T-helper 1 cell treated with Interleukin-12 subunit alpha and Interleukin-12 subunit beta and Interleukin-4 antibody, amounts not matched to agents 30 ng/mL and 1 ng/mL, for 36 hours (primary cell): ENCODE measurements around the gene PRM2. TPM values are rescaled to one million over a fixed set of nuclear protein-coding genes. Genes with fewer than 3 reads are reported as not detected.
"Not testable (repeated sequence)": the region's sequence is repeated elsewhere in the genome, so short reads cannot be mapped to it uniquely, and the experiment has no call there.

Experiments used
- intact Hi-C: fragments of 100-400 bp; cut with micrococcal nuclease; formaldehyde crosslinking; loops from one replicate; pipeline ENCODE4 v1.15.1; 2024
- total RNA-seq: library from RNA; stranded (reverse); gene quantifications from 2 replicates; pipeline ENCODE4 v1.2.3, GENCODE V29; 2022

Gene PRM2
- total RNA-seq, 1 donor from 2014 or later: not detected

DNA sequence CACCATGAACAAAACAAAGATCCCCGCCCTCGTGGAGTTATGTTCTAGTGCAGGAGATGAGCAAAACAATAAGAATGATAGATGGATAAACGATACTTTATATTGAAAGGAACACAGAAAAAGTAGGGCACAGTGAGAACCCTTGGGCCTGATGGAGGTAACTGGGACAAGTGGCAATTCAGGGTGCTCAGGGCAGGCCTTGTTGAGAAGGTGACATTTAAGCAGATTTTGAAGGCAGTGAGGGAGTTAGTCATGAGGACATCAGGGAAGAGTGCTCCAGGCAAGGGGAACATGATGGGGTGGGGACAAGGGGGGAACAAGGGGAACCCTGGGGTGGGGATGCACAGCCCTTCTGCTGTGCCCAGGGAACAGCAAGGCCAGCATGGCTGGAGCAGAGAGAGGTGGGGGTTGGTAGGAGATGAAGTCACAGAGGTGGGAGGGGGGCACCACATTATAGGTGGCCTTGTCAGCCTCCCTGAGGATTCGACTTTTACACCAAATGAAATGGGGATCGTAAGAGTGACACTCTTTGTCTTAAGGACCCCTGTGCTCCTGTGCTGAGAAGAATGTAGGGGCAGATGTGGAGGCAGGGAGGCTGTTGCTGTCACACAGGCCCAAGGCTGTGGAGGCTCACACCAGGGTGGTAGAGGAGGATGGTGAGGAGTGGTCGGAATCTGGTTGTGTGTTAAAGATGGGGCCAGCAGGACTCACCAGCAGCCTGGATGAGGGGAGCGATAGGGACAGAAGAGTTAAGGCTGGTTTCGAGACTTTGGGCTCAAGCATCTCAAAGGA lies 14.0 kb upstream of the PRM2 start:
- intact Hi-C loops: no loop called here

DNA sequence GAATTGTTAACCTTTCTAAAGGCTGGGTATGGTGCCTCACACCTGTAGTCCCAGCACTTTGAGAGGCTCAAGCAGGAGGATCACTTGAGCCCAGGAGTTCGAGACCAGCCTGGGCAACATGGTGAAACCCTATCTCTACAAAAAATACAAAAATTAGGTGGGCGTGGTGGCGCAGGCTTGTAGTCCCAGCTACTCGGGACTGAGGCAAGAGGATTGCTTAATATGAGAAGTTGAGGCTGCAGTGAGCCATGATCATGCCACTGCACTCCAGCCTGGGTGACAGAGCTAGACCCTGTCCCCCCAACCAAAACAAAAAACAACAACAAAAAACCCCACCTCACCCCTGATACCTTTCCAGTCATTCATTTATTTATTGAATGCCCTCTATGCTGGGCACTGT lies 13.4 kb upstream of the PRM2 start:
- intact Hi-C loops: not testable (repeated sequence)

DNA sequence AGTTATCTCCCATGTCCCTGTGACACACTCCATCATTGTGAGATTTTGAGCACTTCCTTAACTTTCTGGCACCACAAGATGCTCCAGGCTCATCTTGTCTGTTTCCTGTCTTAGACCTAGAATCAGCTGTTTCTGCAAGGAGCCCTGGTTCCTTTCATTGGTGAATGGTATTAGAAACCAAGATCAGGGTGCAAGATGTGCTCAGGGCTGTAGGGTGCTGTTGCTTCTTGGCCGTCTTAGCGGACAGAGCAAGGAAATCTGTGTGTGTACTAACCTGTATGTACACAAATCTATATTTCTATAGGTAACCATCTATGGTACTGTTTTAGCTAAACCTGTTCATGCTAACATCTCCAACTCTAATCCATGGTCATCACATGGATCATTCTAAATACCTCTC lies 12.9 kb upstream of the PRM2 start:
- intact Hi-C loops: no loop called here

DNA sequence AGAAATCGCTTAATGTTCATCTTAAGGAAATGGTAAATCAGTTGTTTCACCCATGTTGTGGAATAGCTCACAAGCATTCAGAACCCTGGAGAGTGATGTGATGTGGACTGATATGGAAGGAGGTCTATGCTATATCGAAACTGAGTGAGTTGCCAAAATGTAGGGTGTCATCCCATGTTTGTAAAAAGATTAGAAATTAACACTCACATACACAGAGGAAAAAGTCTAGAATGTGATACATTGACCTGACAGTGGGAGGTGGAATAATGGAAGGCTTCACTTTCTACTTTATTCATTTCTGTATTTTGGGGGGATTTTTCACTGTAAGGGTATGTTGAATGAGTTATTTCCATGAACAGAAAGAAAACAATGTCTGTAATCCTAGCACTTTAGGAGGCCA lies 9.6 kb upstream of the PRM2 start:
- intact Hi-C loops: no loop called here

DNA sequence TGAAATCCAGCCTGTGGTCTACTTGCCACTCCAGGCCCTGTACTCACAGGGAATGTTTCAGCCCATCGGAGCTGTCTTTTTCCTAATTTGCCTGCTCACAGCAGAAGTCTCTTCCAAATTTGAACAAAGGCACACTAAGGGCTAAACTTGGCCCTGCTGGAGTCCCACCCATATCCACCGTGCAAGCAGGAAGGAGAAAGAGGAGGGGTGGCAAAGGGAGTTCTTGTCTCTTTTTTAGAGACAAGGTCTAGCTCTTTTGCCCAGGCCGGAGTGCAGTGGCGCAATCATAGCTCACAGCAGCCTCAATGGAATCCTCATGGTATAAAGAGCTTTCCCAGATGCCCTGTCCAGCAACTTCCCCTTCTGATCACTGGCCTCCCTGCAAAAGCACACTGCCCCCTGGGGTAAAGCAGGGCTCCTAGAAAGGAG lies 7.6 kb upstream of the PRM2 start:
- intact Hi-C loops: no loop called here

DNA sequence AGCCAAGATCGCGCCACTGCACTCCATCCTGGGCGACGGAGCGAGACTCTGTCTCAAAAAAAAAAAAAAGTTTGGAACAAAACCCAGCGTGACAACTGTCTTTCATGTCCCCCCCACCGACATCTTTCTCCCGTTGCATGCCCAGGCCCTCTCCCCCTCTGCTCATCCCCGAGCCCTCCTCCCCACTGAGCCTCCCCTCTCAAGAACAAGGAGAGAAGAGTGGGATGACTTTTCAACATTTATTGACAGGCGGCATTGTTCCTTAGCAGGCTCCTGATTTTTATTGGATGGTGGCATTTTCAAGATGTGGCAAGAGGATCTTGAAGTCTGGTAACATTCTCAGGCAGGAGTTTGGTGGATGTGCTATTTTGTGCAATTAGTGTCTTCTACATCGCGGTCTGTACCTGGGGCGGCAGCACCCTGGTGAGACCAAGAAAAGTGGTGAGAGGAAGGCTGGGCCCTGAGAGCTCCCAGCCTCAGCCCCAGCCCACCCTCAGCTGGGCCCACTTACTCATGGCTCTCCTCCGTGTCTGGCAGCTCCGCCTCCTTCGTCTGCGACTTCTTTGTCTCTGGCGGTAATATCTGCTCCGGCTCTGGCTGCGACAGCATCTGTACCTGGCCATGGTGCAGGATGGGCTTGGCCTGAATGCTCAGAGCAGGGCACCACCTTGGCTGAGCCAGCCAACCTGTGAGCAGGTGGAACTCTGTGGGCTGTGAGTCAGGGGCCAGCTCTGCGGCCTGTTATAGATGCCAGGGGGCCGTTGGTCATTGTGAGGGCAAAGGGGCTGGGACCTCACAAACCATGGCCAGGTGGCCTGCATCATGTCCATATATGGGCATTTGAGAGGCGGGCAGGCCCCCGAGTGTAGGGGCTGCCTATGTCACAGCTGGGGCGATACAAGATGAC lies 4.6 kb upstream of the PRM2 start, which contains the start of gene PRM1:
TSS of gene PRM1 (minus strand) at position 715 of the 907 bp plus-strand sequence. CDS start at position 623, 92 bp downstream.
- intact Hi-C loops: no loop called here

DNA sequence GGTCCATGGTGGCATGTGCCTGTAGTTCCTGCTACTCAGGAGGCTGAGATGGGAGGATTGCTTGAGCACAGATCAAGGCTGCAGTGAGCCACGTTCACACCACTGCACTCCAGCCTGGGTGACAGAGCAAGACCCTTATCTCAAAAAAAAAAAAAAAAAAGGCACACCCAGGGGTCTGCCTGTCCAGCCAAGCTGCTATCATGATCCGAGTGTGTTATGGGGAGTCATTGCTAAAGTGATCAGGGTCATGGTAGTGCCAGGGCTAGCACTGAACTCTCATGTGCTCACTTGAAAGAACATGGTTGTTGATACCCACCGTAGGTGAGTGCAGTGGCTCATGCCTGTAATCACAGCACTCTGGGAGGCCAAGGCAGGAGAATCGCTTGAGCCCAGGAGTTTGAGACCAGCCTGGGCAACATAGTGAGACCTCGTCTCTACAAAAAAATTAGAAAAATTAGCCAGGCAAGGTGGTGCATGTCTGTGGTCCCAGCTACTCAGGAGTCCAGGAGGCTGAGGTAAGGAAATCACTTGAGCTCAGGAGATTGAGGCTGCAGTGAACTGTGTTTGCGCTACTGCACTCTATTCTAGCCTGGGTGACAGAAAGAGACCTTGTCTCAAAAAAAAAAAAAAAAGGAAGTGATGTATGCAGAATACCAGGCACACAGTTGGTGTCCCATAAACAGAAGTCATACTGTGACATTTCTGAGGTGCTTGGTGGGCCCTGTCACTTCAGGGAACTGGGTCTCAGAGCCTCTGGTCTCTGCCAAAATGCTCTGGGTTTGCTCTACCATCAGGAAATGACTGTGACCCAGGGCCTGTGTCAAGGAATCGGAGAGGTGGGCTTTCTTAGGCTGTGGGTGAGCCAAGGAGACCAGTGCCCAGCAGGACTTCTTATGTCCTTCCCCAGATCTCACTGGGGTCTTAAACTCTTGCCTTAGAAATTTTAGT lies 2.7 kb upstream of the PRM2 start:
- intact Hi-C loops: no loop called here

DNA sequence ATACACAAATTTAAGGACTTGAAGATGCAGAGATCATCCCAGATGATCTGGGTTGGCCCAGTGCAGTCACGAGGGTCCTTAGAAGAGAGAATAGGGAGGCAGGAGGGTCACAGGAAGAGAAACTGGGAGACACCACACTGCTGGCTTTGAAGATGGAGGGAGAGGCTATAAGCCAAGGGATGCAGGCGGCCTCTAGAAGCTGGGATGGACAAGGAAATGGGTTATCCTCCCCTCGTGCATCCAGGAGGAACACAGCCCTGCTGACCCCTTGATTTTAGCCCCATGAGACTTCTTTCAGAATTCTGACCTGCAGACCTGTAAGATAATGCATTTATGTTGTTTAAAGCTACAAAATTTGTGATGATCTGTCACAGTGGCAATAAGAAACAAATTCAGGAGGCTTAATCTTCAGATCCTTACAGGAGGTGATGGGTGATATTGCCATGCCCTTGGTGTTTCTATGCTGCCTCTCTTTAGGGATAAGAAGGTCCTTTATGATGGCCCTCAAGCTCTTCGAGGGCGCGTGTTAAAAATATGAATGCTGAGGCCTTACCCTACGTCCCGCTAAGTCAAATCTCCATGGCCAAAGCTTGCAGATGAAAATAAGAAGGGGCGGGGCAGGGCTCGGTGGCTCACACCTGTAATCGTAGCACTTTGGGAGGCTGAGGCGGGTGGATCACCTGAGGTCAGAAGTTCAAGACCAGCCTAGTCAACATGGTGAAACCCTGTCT lies 1.5 kb upstream of the PRM2 start:
- intact Hi-C loops: no loop called here

DNA sequence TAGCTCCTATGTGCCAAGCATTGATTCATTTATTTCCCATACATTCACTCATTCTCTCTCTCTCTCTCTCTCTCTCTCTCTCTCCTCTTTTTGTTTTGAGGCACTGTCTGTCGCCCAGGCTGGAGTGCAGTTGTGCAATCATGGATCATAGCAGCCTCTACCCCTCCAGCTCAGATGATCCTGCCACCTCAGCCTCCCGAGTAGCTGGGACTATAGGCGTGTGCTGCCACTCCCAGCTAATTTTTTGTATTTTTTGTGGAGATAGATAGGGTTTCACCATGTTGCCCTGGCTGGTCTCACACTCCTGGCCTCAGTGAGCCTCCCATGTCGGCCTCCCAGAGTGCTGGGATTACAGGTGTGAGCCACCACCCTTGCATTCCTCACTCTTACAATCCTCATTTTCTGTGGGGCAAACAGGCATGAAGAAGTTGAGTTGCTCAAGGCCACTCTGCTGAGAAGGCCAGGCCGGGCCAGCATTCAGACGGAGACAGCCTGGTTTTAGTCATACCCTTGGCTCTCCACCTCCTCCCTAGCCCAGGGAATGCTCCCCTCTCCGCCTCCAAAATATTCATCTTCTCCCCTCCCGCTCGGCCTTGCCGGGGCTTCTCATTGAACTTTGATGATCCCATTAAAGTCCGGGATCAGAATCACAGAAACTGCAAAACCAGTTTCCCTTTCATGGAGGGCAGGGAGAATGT lies 765 bp upstream of the PRM2 start:
- intact Hi-C loops: no loop called here

DNA sequence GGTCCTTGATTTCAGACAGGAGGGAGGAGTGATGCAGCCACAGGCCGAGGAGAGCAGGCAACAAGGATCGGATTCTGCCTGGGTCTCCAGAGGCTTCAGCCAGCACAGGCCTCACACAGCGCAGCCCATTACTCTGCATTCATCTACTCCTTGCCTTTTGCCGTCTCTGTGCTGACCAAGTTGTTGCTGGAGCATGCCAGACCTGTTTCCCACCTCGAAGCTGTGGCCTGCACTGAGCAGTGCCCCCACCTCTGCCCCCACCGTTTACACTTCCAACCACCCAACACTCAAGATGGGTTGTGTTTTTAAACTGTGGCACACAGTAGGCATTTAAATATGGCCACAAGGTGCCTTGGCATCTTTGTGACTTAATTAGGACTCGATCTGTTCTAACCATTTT lies 1.3 kb downstream of the PRM2 start:
- intact Hi-C loops: no loop called here

DNA sequence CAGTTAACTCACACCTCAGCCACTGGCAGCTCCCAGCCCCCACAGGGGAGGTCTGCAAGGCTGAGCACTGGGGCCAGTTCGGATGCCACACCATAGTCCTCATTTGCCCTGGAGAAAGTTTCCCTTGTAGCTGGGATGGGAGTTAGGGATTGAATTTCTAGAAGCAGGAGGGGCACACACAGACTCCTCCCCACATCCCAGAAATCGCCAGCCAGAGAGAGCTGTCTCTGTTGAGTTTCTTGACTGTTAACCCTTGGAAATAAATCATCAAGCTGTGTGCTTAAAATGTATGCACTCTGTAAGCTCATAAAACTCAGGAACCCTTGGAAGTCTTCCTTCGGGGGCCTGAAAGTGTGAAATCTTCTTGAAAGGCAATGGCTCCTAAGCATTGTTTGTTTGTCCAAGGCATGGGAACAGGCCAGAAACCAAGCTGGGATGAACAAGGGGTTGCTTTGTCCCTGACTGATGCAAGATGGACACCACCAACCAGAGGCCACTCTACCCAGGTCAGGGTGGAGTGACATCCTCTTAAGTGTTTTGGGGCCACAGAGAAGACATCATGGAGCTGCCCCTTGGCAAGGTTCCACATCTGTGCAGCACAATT lies 2.5 kb downstream of the PRM2 start:
- intact Hi-C loops: no loop called here

DNA sequence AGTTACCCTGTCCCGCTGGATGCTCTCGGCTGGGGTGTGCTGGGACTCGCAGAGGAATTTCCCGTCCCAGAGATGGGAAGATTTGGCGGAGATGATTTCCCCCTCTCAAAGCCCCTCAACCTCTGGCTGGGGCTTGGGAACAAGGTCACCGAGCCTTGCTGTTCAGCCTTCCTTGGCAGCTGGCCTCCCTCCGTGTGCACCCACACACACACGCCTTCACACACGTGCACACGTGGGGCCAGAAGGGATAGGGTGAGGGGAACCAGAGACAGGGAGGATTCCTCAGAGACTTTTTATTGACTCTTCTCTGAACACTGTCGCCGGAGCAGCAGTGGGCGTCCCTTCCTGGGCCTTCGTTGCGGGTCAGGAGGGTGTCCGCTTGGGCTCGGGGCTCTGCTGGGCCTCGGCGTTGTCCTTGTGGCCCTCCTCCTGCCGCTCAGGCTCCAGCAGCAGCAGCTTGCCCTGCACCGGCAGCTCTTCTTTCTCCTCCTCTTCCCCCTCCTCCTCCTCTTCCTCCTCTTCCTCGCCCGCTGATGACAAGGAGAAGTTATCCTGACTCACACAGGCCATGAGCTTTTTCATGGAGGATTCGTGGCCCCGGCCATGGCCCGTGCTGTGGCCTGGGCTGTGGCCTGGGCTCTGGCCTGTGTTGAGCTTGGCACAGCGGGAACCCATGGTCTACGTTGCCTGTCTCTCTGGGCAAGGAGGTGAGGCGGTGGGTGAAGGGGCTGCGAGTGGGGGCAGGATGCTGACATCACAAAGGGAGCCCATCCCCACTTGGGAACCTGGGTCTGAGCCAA lies 3.2 kb downstream of the PRM2 start, which contains the start of gene PRM3:
TSS of gene PRM3 (minus strand) at position 709 of the 800 bp plus-strand sequence. CDS start at position 675, 34 bp downstream.
- intact Hi-C loops: no loop called here

DNA sequence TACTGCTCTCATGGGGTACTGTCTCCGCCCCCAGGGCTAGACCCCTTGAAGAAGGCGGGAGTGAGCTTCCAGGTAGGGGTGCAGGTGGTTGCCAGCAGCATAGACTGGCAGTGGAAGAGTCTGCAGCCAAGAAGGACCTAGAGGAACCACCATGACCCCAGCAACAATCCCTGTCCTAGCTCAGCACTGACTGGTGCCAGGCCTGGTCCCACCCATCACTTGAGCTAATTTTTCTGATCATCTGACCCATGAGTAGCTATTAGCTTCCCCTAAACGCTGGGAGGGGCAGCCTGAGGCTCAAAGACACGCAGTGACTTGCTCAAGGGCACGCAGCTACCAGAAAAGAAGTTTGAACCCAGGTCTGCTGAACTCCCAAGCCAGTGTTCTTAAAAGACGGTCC lies 3.8 kb downstream of the PRM2 start:
- intact Hi-C loops: no loop called here

DNA sequence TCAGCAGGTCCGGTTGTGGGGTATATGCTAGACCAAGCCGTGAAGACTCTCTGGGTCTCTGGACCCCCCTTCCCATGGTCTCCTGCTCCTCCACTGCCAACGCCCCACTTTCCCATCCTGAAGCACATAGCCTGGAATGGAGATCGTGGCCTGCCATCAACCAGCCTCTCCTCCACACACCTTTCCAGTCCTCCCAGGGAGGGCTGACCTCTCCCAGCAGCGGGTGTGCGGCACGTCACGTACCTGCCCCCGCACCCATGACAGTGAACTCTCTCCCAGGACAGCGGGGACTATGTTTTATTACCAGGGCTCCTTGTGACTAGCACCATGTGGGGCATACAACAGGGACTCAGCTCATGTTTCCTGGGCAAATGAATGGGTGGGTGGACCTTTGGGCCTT lies 4.7 kb downstream of the PRM2 start:
- intact Hi-C loops: no loop called here

DNA sequence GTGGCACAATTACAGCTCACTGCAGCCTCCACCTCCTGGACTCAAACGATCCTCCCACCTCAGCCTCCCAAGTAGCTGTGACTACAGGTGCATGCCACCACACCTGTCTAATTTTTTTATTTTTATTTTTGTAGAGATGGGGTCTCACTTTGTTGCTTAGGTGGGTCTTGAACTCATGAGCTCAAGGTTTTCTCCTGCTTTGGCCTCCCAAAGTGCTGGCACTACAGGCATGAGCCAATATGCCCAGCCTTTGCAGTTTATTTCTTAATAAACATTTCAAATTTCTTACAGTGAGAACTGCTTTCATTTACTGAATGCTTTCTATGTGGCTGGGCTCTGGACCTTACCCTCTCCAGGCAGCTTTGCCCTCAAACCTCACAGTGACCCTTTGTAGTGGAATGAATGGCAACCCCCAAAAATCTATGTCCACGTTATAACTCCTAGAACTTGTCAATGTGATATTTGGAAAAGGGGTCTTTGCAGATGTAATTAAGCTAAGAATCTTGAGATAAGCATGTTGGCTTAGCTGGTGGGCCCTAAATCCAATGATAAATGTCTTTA lies 5.6 kb downstream of the PRM2 start:
- intact Hi-C loops: no loop called here

DNA sequence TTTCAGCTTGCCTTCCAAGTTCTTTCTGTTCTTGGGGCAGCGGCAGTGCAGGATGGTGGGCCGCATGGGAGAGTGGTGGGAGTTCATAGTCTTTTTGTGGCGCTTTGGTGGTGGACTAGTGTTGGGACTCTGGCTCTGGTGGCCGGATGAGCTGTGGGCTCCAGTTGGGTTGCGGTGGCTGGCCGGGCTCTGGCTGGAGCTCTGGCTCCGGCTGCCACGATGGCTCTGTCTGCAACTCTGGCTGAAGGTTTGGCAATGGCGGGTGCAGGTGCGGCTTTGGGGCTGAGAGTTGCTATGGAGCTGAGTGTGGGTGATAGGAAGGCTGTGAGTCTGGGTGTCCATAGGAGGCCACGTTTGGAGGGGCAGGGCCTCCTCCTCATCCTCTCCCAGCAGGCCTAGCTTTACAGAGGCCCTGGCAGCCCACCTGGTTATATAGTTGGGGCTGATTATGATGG lies 7.3 kb downstream of the PRM2 start, which contains the start of gene TNP2:
TSS of gene TNP2 (minus strand) at position 405 of the 455 bp plus-strand sequence. CDS start at position 342, 63 bp downstream.
- intact Hi-C loops: no loop called here

DNA sequence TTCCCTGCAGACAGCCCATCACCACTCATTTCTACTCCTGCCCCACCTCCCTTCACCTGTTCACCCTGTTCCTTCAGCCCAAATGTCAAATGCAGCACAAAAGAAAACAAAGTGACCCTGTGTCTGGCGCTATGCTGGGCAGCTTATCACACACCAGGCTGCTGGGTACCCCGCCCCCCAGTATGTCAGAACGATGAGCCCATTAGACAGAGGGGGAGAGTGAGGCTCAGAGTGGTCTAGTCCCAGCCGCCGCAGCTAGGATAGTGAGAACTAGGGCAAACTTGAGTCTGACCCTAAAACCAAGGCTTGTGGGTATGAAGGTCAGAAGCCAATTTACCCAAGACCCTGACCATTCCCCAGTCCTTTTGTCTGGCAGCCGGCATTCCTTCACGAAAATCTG lies 11.2 kb downstream of the PRM2 start:
- intact Hi-C loops: no loop called here
